HG03280 (cell line): ENCODE data around the gene PHLDA3.
"Not testable (repeated sequence)": the region's sequence is repeated elsewhere in the genome, so short reads cannot be mapped to it uniquely, and the experiment has no call there.

Experiments used
- ATAC-seq: cut with Tn5 transposase; IDR thresholded peaks from one replicate; pipeline ENCODE4 v1.9.1; 2021; ENCODE audit warnings: mild to moderate bottlenecking, moderate library complexity; ENCODE audit not compliant: unreplicated experiment

Gene PHLDA3

GRCh38 chr1:201488830-201489589 lies 20.0 kb upstream of the PHLDA3 start:
- no peak for ATAC-seq

GRCh38 chr1:201487742-201488141 lies 18.8 kb upstream of the PHLDA3 start:
- no peak for ATAC-seq

GRCh38 chr1:201486187-201486586 lies 17.2 kb upstream of the PHLDA3 start:
- no peak for ATAC-seq

GRCh38 chr1:201485184-201485774 lies 16.3 kb upstream of the PHLDA3 start:
- no peak for ATAC-seq

GRCh38 chr1:201483373-201483949 lies 14.5 kb upstream of the PHLDA3 start:
- ATAC-seq, result no peak

- no peak for ATAC-seq
These were observed 13.8 kb upstream of the PHLDA3 start for GRCh38 chr1:201482755-201483154.

- peak; percentile 77 for ATAC-seq
These were observed 12.9 kb upstream of the PHLDA3 start for GRCh38 chr1:201481761-201482493.

- no peak for ATAC-seq
These were observed 12.0 kb upstream of the PHLDA3 start for GRCh38 chr1:201481004-201481380.

GRCh38 chr1:201480231-201481003 lies 11.4 kb upstream of the PHLDA3 start:
- ATAC-seq, result peak; percentile 67

GRCh38 chr1:201479201-201479730 lies 10.3 kb upstream of the PHLDA3 start:
- no peak for ATAC-seq

GRCh38 chr1:201478666-201479065 lies 9.7 kb upstream of the PHLDA3 start:
- ATAC-seq, result not testable (repeated sequence)

GRCh38 chr1:201476670-201477344 lies 7.8 kb upstream of the PHLDA3 start:
- ATAC-seq, result no peak

- ATAC-seq, result no peak
These were observed 7.1 kb upstream of the PHLDA3 start for GRCh38 chr1:201475915-201476669.

GRCh38 chr1:201475130-201475529 lies 6.1 kb upstream of the PHLDA3 start:
- ATAC-seq, result no peak

- no peak for ATAC-seq
These were observed 4.3 kb upstream of the PHLDA3 start for GRCh38 chr1:201473296-201473695.

GRCh38 chr1:201472321-201472720 lies 3.3 kb upstream of the PHLDA3 start:
- ATAC-seq, result not testable (repeated sequence)

GRCh38 chr1:201471772-201472171 lies 2.8 kb upstream of the PHLDA3 start:
- no peak for ATAC-seq

GRCh38 chr1:201470581-201470980 lies 1.6 kb upstream of the PHLDA3 start:
- no peak for ATAC-seq

- no peak for ATAC-seq
These were observed 672 bp upstream of the PHLDA3 start for GRCh38 chr1:201469645-201470074.
